GM12878 (cell line): ENCODE data around the gene COL27A1. TPM values are rescaled to one million over a fixed set of nuclear protein-coding genes. Genes with fewer than 3 reads are reported as not detected.

Experiments
- ATAC-seq: fragments of 200-7000 bp; cut with Tn5 transposase; 3 replicates; pipeline ENCODE4 v1.9.1; 2020; ENCODE audit warnings: mild to moderate bottlenecking, moderate library complexity
- BruUV-seq: library from RNA; stranded (reverse); fragments of 400-500 nt; replicated peaks from 2 replicates; lab custom pipeline; 2021; lab: Mats Ljungman, UMichigan
- CTCF ChIA-PET: fragments of 300-600 bp; sonication (Branson Sonifier 250); formaldehyde crosslinking; extraction: SDS; loops from one replicate; lab custom pipeline; 2021; ENCODE audit warnings: inconsistent platforms; lab: Yijun Ruan, JAX
- POLR2A ChIA-PET: fragments of 350-600 bp; formaldehyde crosslinking; extraction: SDS; loops from one replicate; lab custom pipeline; 2021; ENCODE audit warnings: inconsistent platforms; lab: Charles Lee
- RAD21 ChIA-PET: fragments of 300-600 bp; sonication (Branson Sonifier 250); formaldehyde crosslinking; loops from one replicate; lab custom pipeline; 2023; ENCODE audit warnings: antibody characterized with exemption; ENCODE audit not compliant: unreplicated experiment; lab: Charles Lee
- SMC1A ChIA-PET: fragments of 300-600 bp; sonication (Branson Sonifier 250); formaldehyde crosslinking; loops from one replicate; lab custom pipeline; 2023; ENCODE audit not compliant: unreplicated experiment, uncharacterized antibody; lab: Charles Lee
- DNase-seq: peaks from one replicate; pipeline ENCODE4 v3.0.0-alpha.2; 2011; ENCODE audit warnings: low read depth, low spot score
- FAIRE-seq: peaks from 3 replicates; lab custom pipeline; 2011; peaks lifted over from hg19 to GRCh38; lab: Jason Lieb, UNC
- H2AFZ ChIP-seq: 2 replicates; pipeline ENCODE4 v1.6.0; 2011; ENCODE audit warnings: low read depth, low read length, control low read depth; ENCODE audit not compliant: control insufficient read depth
- H3K27ac ChIP-seq: 2 replicates; pipeline ENCODE4 v1.5.1; 2011; ENCODE audit warnings: control low read depth; ENCODE audit not compliant: control insufficient read depth, insufficient read depth
- H3K27me3 ChIP-seq, 2 experiments: replicated peaks in 1 of 2; 2 replicates each; pipeline versions ENCODE4 v1.6.0 to v1.6.1; 2011; ENCODE audit warnings: low read length in 1 of 2; ENCODE audit not compliant: control insufficient read depth in 2 of 2, insufficient read depth in 2 of 2
- H3K36me3 ChIP-seq, 2 experiments: 2 replicates each; pipeline ENCODE4 v1.5.1; 2011; ENCODE audit warnings: low read length in 1 of 2; ENCODE audit not compliant: control insufficient read depth in 2 of 2, insufficient read depth in 2 of 2
- H3K4me1 ChIP-seq: 2 replicates; pipeline ENCODE4 v1.6.1; 2011; ENCODE audit warnings: mild to moderate bottlenecking, low read length, moderate library complexity, mixed read lengths; ENCODE audit not compliant: control insufficient read depth, insufficient read depth
- H3K4me2 ChIP-seq: 2 replicates; pipeline ENCODE4 v1.6.0; 2011; ENCODE audit warnings: control low read depth; ENCODE audit not compliant: control insufficient read depth, insufficient read depth
- H3K4me3 ChIP-seq: fragments of 200-600 bp; sonication (generic); 2 replicates; pipeline ENCODE4 v1.5.1; 2016
- H3K79me2 ChIP-seq: 2 replicates; pipeline ENCODE4 v1.6.0; 2011; ENCODE audit warnings: low read length; ENCODE audit not compliant: control insufficient read depth, insufficient read depth
- H3K9ac ChIP-seq: 2 replicates; pipeline ENCODE4 v1.8.0; 2011; ENCODE audit warnings: low read length, control low read depth, mixed read lengths; ENCODE audit not compliant: control insufficient read depth, insufficient read depth
- H3K9me3 ChIP-seq: replicated peaks from 3 replicates; pipeline ENCODE4 v1.5.1; 2011; ENCODE audit warnings: mild to moderate bottlenecking, low read length; ENCODE audit not compliant: control insufficient read depth, insufficient read depth
- H4K20me1 ChIP-seq: 2 replicates; pipeline ENCODE4 v1.6.0; 2011; ENCODE audit not compliant: control insufficient read depth, insufficient read depth
- ETV6 ChIP-seq, 2 experiments: fragments of 450-650 bp in 1 of 2; IDR thresholded peaks in 1 of 2; conservative IDR thresholded peaks in 1 of 2; 2 replicates each; pipeline ENCODE4 v1.6.1; 2014; ENCODE audit warnings: antibody characterized with exemption in 1 of 2, borderline replicate concordance in 1 of 2, low read depth in 1 of 2, mild to moderate bottlenecking in 1 of 2, moderate library complexity in 1 of 2
- GABPA ChIP-seq: IDR thresholded peaks from 2 replicates; pipeline ENCODE4 v1.6.1; 2014; ENCODE audit warnings: antibody characterized with exemption, low read depth, mild to moderate bottlenecking, inconsistent platforms
- GATAD2B ChIP-seq: fragments of 450-650 bp; conservative IDR thresholded peaks from 2 replicates; pipeline ENCODE4 v1.6.1; 2017; ENCODE audit warnings: low read depth, mild to moderate bottlenecking, moderate library complexity
- IKZF2 ChIP-seq, 2 experiments: fragments of 450-650 bp; IDR thresholded peaks; 2 replicates each; pipeline ENCODE4 v1.6.1; 2017; ENCODE audit warnings: mild to moderate bottlenecking in 2 of 2, moderate library complexity in 2 of 2
- KAT2A ChIP-seq: conservative IDR thresholded peaks from 2 replicates; pipeline ENCODE4 v1.6.1; 2011; ENCODE audit warnings: low read depth, low read length; ENCODE audit not compliant: control insufficient read depth
- MAX ChIP-seq: IDR thresholded peaks from 2 replicates; pipeline ENCODE4 v1.6.1; 2012; ENCODE audit warnings: low read depth, low read length, improper control_type of control experiment
- MTA2 ChIP-seq: fragments of 450-650 bp; IDR thresholded peaks from 2 replicates; pipeline ENCODE4 v1.6.1; 2016; ENCODE audit warnings: low read depth, mild to moderate bottlenecking, moderate library complexity
- NFIC ChIP-seq: IDR thresholded peaks from 2 replicates; pipeline ENCODE4 v1.6.1; 2012; ENCODE audit warnings: low read depth, mild to moderate bottlenecking, inconsistent platforms, low read length, moderate library complexity
- NR2F1 ChIP-seq: fragments of 450-650 bp; conservative IDR thresholded peaks from 2 replicates; pipeline ENCODE4 v1.6.1; 2017; ENCODE audit warnings: mild to moderate bottlenecking
- RAD21 ChIP-seq: IDR thresholded peaks from 2 replicates; pipeline ENCODE4 v1.6.1; 2011; ENCODE audit warnings: mild to moderate bottlenecking, low read depth, low read length, moderate library complexity; ENCODE audit not compliant: insufficient read depth
- SREBF1 ChIP-seq: IDR thresholded peaks from 2 replicates; pipeline ENCODE4 v1.6.1; 2012; ENCODE audit warnings: mild to moderate bottlenecking, low read length
- TCF3 ChIP-seq: IDR thresholded peaks from 2 replicates; pipeline ENCODE4 v1.6.1; 2012; ENCODE audit warnings: low read depth, mild to moderate bottlenecking, low read length, borderline replicate concordance; ENCODE audit not compliant: insufficient read depth
- YY1 ChIP-seq: IDR thresholded peaks from 2 replicates; pipeline ENCODE4 v1.6.1; 2011; ENCODE audit warnings: low read depth, mild to moderate bottlenecking, low read length
- WGBS: methylation state at CpG from one replicate; pipeline ENCODE4 v1.1.6; 2016; ENCODE audit warnings: low lambda C conversion rate; ENCODE audit not compliant: insufficient replicate concordance, insufficient coverage; ENCODE audit errors: missing lambda C conversion rate; 5-methylcytosine and 5-hydroxymethylcytosine counted together
- in situ Hi-C: fragments of 300-500 bp; cut with MboI; formaldehyde crosslinking; loops from 9 replicates; pipeline ENCODE4 v1.14.3; 2018; ENCODE audit warnings: mixed read lengths
- intact Hi-C: fragments of 100-400 bp; cut with micrococcal nuclease; formaldehyde crosslinking; loops from one replicate; pipeline ENCODE4 v1.14.2; 2022; ENCODE audit not compliant: unreplicated experiment
- polyA plus RNA-seq, 11 experiments: library from polyadenylated mRNA; depleted of rRNA in 4 of 11; unstranded in 6 of 11; stranded (reverse) in 5 of 11; fragments of >200 nt; fragmentation: Nextera tagmentation in 4 of 11; fragmentation: Illumina TruSeq in 1 of 11; extraction: Ambion mirVana in 4 of 11; extraction: Trizol in 1 of 11; gene quantifications; 1 replicate in 1 of 11; 2 replicates in 10 of 11; pipeline versions ENCODE4 v1.2.1 to v1.2.3, GENCODE V29; 2011 to 2016; ENCODE audit warnings: inconsistent platforms in 2 of 11, missing spikeins in 2 of 11, low read depth in 1 of 11
- total RNA-seq, 4 experiments: library from RNA; depleted of rRNA in 3 of 4; stranded (reverse); fragments of >200 nt in 3 of 4; fragmentation: Illumina TruSeq in 1 of 4; extraction: Trizol in 1 of 4; gene quantifications; 2 replicates each; pipeline versions ENCODE4 v1.2.1 to v1.2.3, GENCODE V29; 2013 to 2021

COL27A1 gene
- total and polyA plus RNA-seq, 10 of the 15 experiments (the other 5 are each of a cell fraction or from before 2014, with no cell fraction given), result 0.10 TPM; not detected in 9

- POLR2A ChIA-PET, result no interaction called here
- SMC1A ChIA-PET, result interaction anchor here (1.0 kb wide), 1 partner anchor 10 kb away, joined by 3 read pairs; no protein-coding TSS in a partner anchor
These were observed 26.5 kb downstream of the COL27A1 start for GRCh38 chr9:114181607-114182409.

More at GRCh38 chr9:114181607-114182409, 26.5 kb downstream of the COL27A1 start:
- peaks cover 0 to 4% of the 10 kb centered on the region in 2 experiments; a peak in 3 of 4 replicates for H3K27me3 ChIP-seq
- no peaks in the 10 kb centered on the region for H3K4me1 ChIP-seq
- H4K20me1 ChIP-seq, result no peaks in the 10 kb centered on the region
- H2AFZ ChIP-seq, result no peak overlapping the region
- ChIA-PET CTCF (no interaction called here), RAD21 (no interaction called here)
- WGBS, result 2% methylated on average over 9 of the region's 9 CpGs
- no peaks in the 10 kb centered on the region for H3K79me2 ChIP-seq
- no peaks in the 10 kb centered on the region for H3K9me3 ChIP-seq
- H3K36me3 ChIP-seq, result no peaks in the 10 kb centered on the region
- no peak for TF ChIP-seq RAD21
- no peak for TF ChIP-seq MAX
- no peak for TF ChIP-seq SREBF1
- TF ChIP-seq NFIC, result no peak
- no peak for TF ChIP-seq ETV6 (conservative IDR thresholded peaks at IDR 0.05 in 1 of 2, IDR thresholded peaks at IDR 0.05 in 1 of 2; ENCODE audit: borderline replicate concordance in 1 of 2, low read depth in 1 of 2)
- no peak for TF ChIP-seq KAT2A
- TF ChIP-seq GATAD2B, result no peak
- TF ChIP-seq MTA2, result no peak
- no peak for TF ChIP-seq YY1
- TF ChIP-seq GABPA, result no peak
- TF ChIP-seq TCF3, result no peak
- TF ChIP-seq IKZF2 (IDR thresholded peaks at IDR 0.05), result no peak
- TF ChIP-seq NR2F1, result no peak
- no peak for FAIRE-seq
- no TSS peak for BruUV-seq
- no peak overlapping the region for H3K4me3 ChIP-seq
- in situ Hi-C loops (no loop called here), intact Hi-C loops (no loop called here)
- H3K27ac ChIP-seq, result no peak overlapping the region
- no peak for ATAC-seq
- no peak overlapping the region for H3K4me2 ChIP-seq
- H3K9ac ChIP-seq, result no peak overlapping the region
- DNase-seq, result no peak
